Measurements from ENCODE around the gene OR6B3. TPM values are rescaled to one million over a fixed set of nuclear protein-coding genes. Genes with fewer than 3 reads are reported as not detected.

Gene OR6B3
- total and polyA plus RNA-seq, 12 donors: not detected

DNA sequence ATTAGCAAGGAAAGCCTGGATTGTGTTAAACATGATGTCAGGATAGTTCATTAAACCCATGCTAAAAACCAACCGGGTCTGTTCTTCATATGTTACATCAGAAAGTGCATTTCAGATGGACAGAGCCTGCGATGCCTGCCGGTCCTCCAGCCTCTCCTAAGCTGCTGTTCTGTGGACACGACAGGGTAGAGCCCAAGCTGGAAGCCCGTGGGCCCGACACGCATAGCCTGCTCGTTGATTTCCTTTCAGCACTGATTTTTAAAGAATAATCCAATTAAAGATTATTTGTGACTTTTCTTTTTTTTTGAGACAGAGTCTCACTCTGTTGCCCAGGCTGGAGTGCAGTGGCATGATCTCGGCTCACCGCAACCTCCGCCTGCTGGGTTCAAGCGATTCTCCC lies 797 bp downstream of the OR6B3 start:
- no peak overlapping the region for H3K27ac ChIP-seq
- H3K36me3 ChIP-seq: no peaks in the 10 kb centered on the region
- 81 to 85% methylated on average over 12 of the region's 12 CpGs for WGBS, 2 donors
- no peaks in the 10 kb centered on the region for H3K4me1 ChIP-seq
- H3K4me3 ChIP-seq: no peak overlapping the region
- intact Hi-C loops (cut with DNase I): no loop called here
- TF ChIP-seq, protein P1, sequence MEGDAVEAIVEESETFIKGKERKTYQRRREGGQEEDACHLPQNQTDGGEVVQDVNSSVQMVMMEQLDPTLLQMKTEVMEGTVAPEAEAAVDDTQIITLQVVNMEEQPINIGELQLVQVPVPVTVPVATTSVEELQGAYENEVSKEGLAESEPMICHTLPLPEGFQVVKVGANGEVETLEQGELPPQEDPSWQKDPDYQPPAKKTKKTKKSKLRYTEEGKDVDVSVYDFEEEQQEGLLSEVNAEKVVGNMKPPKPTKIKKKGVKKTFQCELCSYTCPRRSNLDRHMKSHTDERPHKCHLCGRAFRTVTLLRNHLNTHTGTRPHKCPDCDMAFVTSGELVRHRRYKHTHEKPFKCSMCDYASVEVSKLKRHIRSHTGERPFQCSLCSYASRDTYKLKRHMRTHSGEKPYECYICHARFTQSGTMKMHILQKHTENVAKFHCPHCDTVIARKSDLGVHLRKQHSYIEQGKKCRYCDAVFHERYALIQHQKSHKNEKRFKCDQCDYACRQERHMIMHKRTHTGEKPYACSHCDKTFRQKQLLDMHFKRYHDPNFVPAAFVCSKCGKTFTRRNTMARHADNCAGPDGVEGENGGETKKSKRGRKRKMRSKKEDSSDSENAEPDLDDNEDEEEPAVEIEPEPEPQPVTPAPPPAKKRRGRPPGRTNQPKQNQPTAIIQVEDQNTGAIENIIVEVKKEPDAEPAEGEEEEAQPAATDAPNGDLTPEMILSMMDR (IDR thresholded peaks at IDR 0.05): no peak
- peaks cover 0 to 93% (median 79%) of the 10 kb centered on the region in 7 donors for H3K27me3 ChIP-seq
- ATAC-seq: no peak
- DNase-seq: no peak
- H3K9me3 ChIP-seq: no peaks in the 10 kb centered on the region

DNA sequence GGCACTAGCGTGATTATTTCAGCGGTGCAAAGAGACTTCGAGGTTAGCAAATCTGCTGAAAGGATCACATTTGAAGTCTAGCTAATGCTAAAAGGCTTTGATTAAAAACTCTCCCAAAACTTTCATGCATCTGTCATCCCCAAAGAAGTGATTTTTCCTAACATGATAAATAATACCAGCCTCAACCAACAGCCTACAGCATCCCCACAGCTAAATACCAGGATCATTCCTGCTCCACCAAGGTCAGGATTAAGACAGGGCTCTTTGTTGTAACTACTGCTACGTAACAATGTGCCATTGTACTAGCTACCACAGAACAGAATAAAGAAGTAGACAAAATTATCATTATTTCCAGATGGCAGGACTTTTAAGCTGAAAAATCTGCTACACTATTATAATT lies 1.6 kb downstream of the OR6B3 start:
- no peaks in the 10 kb centered on the region for H3K4me1 ChIP-seq
- H3K27ac ChIP-seq: no peak overlapping the region
- no peak for DNase-seq
- no peaks in the 10 kb centered on the region for H3K36me3 ChIP-seq
- H3K9me3 ChIP-seq: no peaks in the 10 kb centered on the region
- intact Hi-C loops (cut with DNase I): no loop called here
- TF ChIP-seq, protein P1 (IDR thresholded peaks at IDR 0.05): no peak
- ATAC-seq: no peak
- peaks cover 0 to 92% (median 82%) of the 10 kb centered on the region in 7 donors for H3K27me3 ChIP-seq
- 76% methylated on average over 4 of the region's 4 CpGs for WGBS, 2 donors
- no peak overlapping the region for H3K4me3 ChIP-seq

DNA sequence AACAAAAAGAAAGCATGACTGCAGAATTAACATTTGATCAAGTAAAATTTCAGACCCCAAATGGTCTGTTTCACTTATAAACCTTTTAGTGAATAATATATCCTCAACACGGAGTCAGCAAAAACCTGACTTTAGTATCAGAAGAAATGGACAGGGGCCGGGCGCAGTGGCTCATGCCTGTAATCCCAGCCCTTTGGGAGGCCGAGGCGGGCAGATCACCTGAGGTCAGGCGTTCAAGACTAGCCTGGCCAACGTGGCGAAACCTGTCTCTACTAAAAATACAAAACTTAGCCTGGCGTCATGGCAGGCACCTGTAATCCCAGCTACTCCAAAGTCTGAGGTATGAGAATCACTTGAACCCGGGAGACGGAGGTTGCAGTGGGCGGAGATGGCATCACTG lies 3.0 kb downstream of the OR6B3 start:
- no peak overlapping the region for H3K4me3 ChIP-seq
- WGBS, 2 donors: 81 to 82% methylated on average over 12 of the region's 12 CpGs

DNA sequence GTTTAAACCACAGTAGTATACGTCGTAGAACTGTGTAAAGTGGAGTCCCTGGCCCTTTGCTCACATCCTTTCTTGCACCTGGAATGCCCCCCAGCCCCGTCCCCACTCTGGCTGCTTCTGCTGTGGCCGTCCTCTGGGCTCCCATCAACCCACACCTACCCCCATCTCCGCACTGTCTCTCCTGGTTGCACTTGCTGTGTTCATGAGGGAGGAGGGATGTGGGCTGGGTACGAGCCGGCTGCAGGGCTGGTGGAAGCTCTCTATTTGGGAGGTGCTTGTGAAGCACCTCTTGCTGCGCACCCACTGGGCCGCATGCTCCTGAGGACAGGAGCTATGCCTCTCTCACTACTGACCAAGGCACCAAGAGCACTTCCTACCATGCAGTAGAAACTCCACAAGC lies 5.1 kb downstream of the OR6B3 start:
- TF ChIP-seq, protein P1 (IDR thresholded peaks at IDR 0.05): no peak
- no peak overlapping the region for H3K27ac ChIP-seq
- 70% methylated on average over 9 of the region's 9 CpGs for WGBS, 2 donors
- no peaks in the 10 kb centered on the region for H3K36me3 ChIP-seq
- intact Hi-C loops (cut with DNase I): no loop called here
- peaks cover 0 to 75% (median 70%) of the 10 kb centered on the region in 7 donors for H3K27me3 ChIP-seq
- H3K4me3 ChIP-seq: no peak overlapping the region
- no peaks in the 10 kb centered on the region for H3K9me3 ChIP-seq
- H3K4me1 ChIP-seq: no peaks in the 10 kb centered on the region
- DNase-seq (no peak), ATAC-seq (no peak)

More for the DNA sequence above, 3.0 kb downstream of the OR6B3 start:
- Histone ChIP-seq H3K27ac (no peak overlapping the region), H3K36me3 (no peaks in the 10 kb centered on the region), H3K4me1 (no peaks in the 10 kb centered on the region), H3K27me3 (peaks cover 0 to 87% (median 83%) of the 10 kb centered on the region in 7 donors), H3K9me3 (no peaks in the 10 kb centered on the region)
- intact Hi-C loops (cut with DNase I): no loop called here
- ATAC-seq: no peak
- TF ChIP-seq, protein P1 (IDR thresholded peaks at IDR 0.05): no peak
- no peak for DNase-seq

All from heart right ventricle (tissue), 16 donors.